Neural crest cell (in vitro differentiated cells): ENCODE results near the gene COL5A3. TPM values are rescaled to one million over a fixed set of nuclear protein-coding genes. Genes with fewer than 3 reads are reported as not detected.

Source experiments
- DNase-seq: peaks from one replicate; pipeline ENCODE4 v3.0.0; 2021; ENCODE audit warnings: low read depth, mixed read lengths, low spot score
- H3K27ac Mint-ChIP-seq: one replicate; pipeline ENCODE4 v1.8.0; 2021; ENCODE audit warnings: mild to moderate bottlenecking, mixed read lengths; ENCODE audit not compliant: unreplicated experiment
- H3K27me3 Mint-ChIP-seq: 2 replicates; pipeline ENCODE4 v1.8.0; 2021; ENCODE audit warnings: low read depth, mild to moderate bottlenecking, mixed read lengths
- H3K36me3 Mint-ChIP-seq: 2 replicates; pipeline ENCODE4 v1.8.0; 2021; ENCODE audit warnings: low read depth, mild to moderate bottlenecking, mixed read lengths
- H3K4me1 Mint-ChIP-seq: 2 replicates; pipeline ENCODE4 v1.8.0; 2021; ENCODE audit warnings: mixed read lengths
- H3K4me3 Mint-ChIP-seq: one replicate; pipeline ENCODE4 v1.8.0; 2021; ENCODE audit warnings: mild to moderate bottlenecking, mixed read lengths
- H3K9me3 Mint-ChIP-seq: 2 replicates; pipeline ENCODE4 v1.8.0; 2021; ENCODE audit warnings: mixed read lengths
- CTCF ChIP-seq: fragments of 200-600 bp; sonication (generic); conservative IDR thresholded peaks from 2 replicates; pipeline ENCODE4 v1.5.0; 2021; ENCODE audit warnings: antibody characterized with exemption, mild to moderate bottlenecking
- total RNA-seq: library from RNA; stranded (reverse); gene quantifications from 2 replicates; pipeline ENCODE4 v1.2.1, GENCODE V29; 2021

The COL5A3 gene
- total RNA-seq, 1 donor from 2014 or later, result 0.86 TPM

GRCh38 chr19:9971166-9971897 is 39.0 kb downstream of the COL5A3 start:
- H3K27ac Mint-ChIP-seq, result no peak overlapping the region
- no peak overlapping the region for H3K4me3 Mint-ChIP-seq
- no peaks in the 10 kb centered on the region for H3K9me3 Mint-ChIP-seq
- no peak for TF ChIP-seq CTCF
- H3K4me1 Mint-ChIP-seq, result no peaks in the 10 kb centered on the region
- no peaks in the 10 kb centered on the region for H3K36me3 Mint-ChIP-seq
- H3K27me3 Mint-ChIP-seq, result peaks cover 32% of the 10 kb centered on the region
- no peak for DNase-seq

- Mint-ChIP-seq H3K27me3 (peaks cover 40% of the 10 kb centered on the region), H3K9me3 (no peaks in the 10 kb centered on the region), H3K4me3 (no peak overlapping the region), H3K27ac (no peak overlapping the region), H3K36me3 (no peaks in the 10 kb centered on the region), H3K4me1 (no peaks in the 10 kb centered on the region)
- DNase-seq, result no peak
- no peak for TF ChIP-seq CTCF
Measured at GRCh38 chr19:9970481-9970880, 39.8 kb downstream of the COL5A3 start.

GRCh38 chr19:9969688-9969975 is 40.7 kb downstream of the COL5A3 start:
- DNase-seq, result no peak
- no peaks in the 10 kb centered on the region for H3K36me3 Mint-ChIP-seq
- no peaks in the 10 kb centered on the region for H3K9me3 Mint-ChIP-seq
- H3K4me3 Mint-ChIP-seq, result no peak overlapping the region
- no peaks in the 10 kb centered on the region for H3K4me1 Mint-ChIP-seq
- peaks cover 46% of the 10 kb centered on the region for H3K27me3 Mint-ChIP-seq
- TF ChIP-seq CTCF, result no peak
- H3K27ac Mint-ChIP-seq, result no peak overlapping the region

- no peak for TF ChIP-seq CTCF
Measured at GRCh38 chr19:9968820-9969687, 41.2 kb downstream of the COL5A3 start.

GRCh38 chr19:9967326-9967725 is 43.0 kb downstream of the COL5A3 start:
- Mint-ChIP-seq H3K36me3 (no peaks in the 10 kb centered on the region), H3K27ac (no peak overlapping the region), H3K9me3 (no peaks in the 10 kb centered on the region), H3K27me3 (peaks cover 57% of the 10 kb centered on the region), H3K4me3 (no peak overlapping the region), H3K4me1 (no peaks in the 10 kb centered on the region)
- TF ChIP-seq CTCF, result no peak
- DNase-seq, result no peak

More at GRCh38 chr19:9968820-9969687, 41.2 kb downstream of the COL5A3 start:
- Mint-ChIP-seq H3K4me3 (no peak overlapping the region), H3K9me3 (no peaks in the 10 kb centered on the region), H3K36me3 (no peaks in the 10 kb centered on the region), H3K27ac (no peak overlapping the region), H3K27me3 (peaks cover 46% of the 10 kb centered on the region), H3K4me1 (no peaks in the 10 kb centered on the region)
- DNase-seq, result no peak
